K562 (cell line): ENCODE results near the gene ZKSCAN5. TPM values are rescaled to one million over a fixed set of nuclear protein-coding genes. Genes with fewer than 3 reads are reported as not detected.

Experiments
- ATAC-seq: fragments of 200-7000 bp; cut with Tn5 transposase; 3 replicates; pipeline ENCODE4 v1.9.1; 2020; ENCODE audit warnings: moderate library complexity
- BruUV-seq: library from RNA; stranded (reverse); fragments of 400-500 nt; replicated peaks from 2 replicates; lab custom pipeline; 2021; lab: Mats Ljungman, UMichigan
- CTCF ChIA-PET: fragments of 300-600 bp; formaldehyde crosslinking; extraction: SDS; loops from one replicate; lab custom pipeline; 2021; ENCODE audit warnings: low intra/inter-chr PET ratio; lab: Yijun Ruan, JAX
- POLR2A ChIA-PET: fragments of 300-600, 350-650 bp; sonication (Branson Sonifier 250); formaldehyde crosslinking; extraction: SDS; loops from one replicate; lab custom pipeline; 2021; ENCODE audit warnings: antibody characterized with exemption, inconsistent platforms; lab: Yijun Ruan, JAX
- DNase-seq, 4 experiments: peaks; one replicate each; pipeline versions ENCODE4 v3.0.0 to v3.0.0-alpha.2; 2011 to 2018; ENCODE audit warnings: low spot score in 3 of 4, mixed read lengths in 3 of 4; ENCODE audit errors: extremely low read depth in 1 of 4
- FAIRE-seq: peaks from 2 replicates; lab custom pipeline; 2011; peaks lifted over from hg19 to GRCh38; lab: Jason Lieb, UNC
- H2AFZ ChIP-seq: 2 replicates; pipeline ENCODE4 v1.6.0; 2011; ENCODE audit warnings: low read depth, low read length, control low read depth, inconsistent platforms
- H3K27ac ChIP-seq: fragments of 200-600 bp; 3 replicates; pipeline ENCODE4 v1.8.0; 2011; ENCODE audit warnings: low read depth, mild to moderate bottlenecking, control low read depth, inconsistent platforms, low read length, moderate library complexity, mixed read lengths; ENCODE audit errors: extremely low read depth
- H3K27me3 ChIP-seq, 2 experiments: fragments of 300-600 bp in 1 of 2; 2 replicates in 1 of 2; 3 replicates in 1 of 2; pipeline versions ENCODE4 v1.6.0 to v1.8.0; 2011; ENCODE audit warnings: inconsistent platforms in 2 of 2, low read length in 2 of 2, mild to moderate bottlenecking in 1 of 2, mixed read lengths in 1 of 2, moderate library complexity in 1 of 2; ENCODE audit not compliant: control insufficient read depth in 2 of 2, insufficient read depth in 2 of 2
- H3K36me3 ChIP-seq: fragments of 300-600 bp; 3 replicates; pipeline ENCODE4 v1.8.0; 2011; ENCODE audit warnings: mild to moderate bottlenecking, low read length, inconsistent platforms; ENCODE audit not compliant: control insufficient read depth, insufficient read depth
- H3K4me1 ChIP-seq, 2 experiments: fragments of 200-600 bp in 1 of 2; replicated peaks in 1 of 2; 2 replicates in 1 of 2; 3 replicates in 1 of 2; pipeline versions ENCODE4 v1.5.1 to v1.8.0; 2011; ENCODE audit warnings: inconsistent platforms in 2 of 2, low read length in 2 of 2, mild to moderate bottlenecking in 1 of 2, mixed read lengths in 1 of 2, moderate library complexity in 1 of 2; ENCODE audit not compliant: control insufficient read depth in 2 of 2, insufficient read depth in 2 of 2
- H3K4me2 ChIP-seq: 2 replicates; pipeline ENCODE4 v1.6.1; 2011; ENCODE audit warnings: low read length, control low read depth, inconsistent platforms, mixed read lengths; ENCODE audit not compliant: insufficient read depth
- H3K4me3 ChIP-seq: fragments of 200-600 bp; sonication (generic), shearing (Covaris generic); 2 replicates; pipeline ENCODE4 v1.5.1; 2016; ENCODE audit warnings: control low read depth, inconsistent platforms
- H3K79me2 ChIP-seq: fragments of 200-600 bp; 3 replicates; pipeline ENCODE4 v1.8.0; 2011; ENCODE audit warnings: low read length, inconsistent platforms; ENCODE audit not compliant: control insufficient read depth, insufficient read depth
- H3K9ac ChIP-seq, 2 experiments: 2 replicates each; pipeline versions ENCODE4 v1.6.0 to v1.6.1; 2011; ENCODE audit warnings: low read depth in 2 of 2, low read length in 2 of 2, control low read depth in 1 of 2, inconsistent platforms in 1 of 2, mild to moderate bottlenecking in 1 of 2, mixed read lengths in 1 of 2; ENCODE audit not compliant: insufficient read depth in 1 of 2
- H3K9me1 ChIP-seq: one replicate; pipeline ENCODE4 v1.6.0; 2011; ENCODE audit warnings: inconsistent platforms, mild to moderate bottlenecking, low read length, moderate library complexity; ENCODE audit not compliant: control insufficient read depth, insufficient read depth
- H3K9me3 ChIP-seq: replicated peaks from 2 replicates; pipeline ENCODE4 v1.5.1; 2011; ENCODE audit warnings: low read depth, low read length, inconsistent platforms; ENCODE audit not compliant: control insufficient read depth, insufficient read depth
- H4K20me1 ChIP-seq: replicated peaks from 2 replicates; pipeline ENCODE4 v1.6.1; 2011; ENCODE audit warnings: low read length, inconsistent platforms, mixed read lengths; ENCODE audit not compliant: control insufficient read depth, insufficient read depth
- CHD7 ChIP-seq: fragments of 200-600 bp; sonication (generic); IDR thresholded peaks from one replicate; pipeline ENCODE4 v1.6.1; 2012; ENCODE audit warnings: mild to moderate bottlenecking, low read depth, low read length, inconsistent platforms
- ELF1 ChIP-seq: fragments of 200-800 bp; sonication (Bioruptor generic); IDR thresholded peaks from 2 replicates; pipeline ENCODE4 v1.6.1; 2016; ENCODE audit warnings: missing genetic modification characterization, missing compliant biosample characterization
- FUS ChIP-seq: fragments of 200-400 bp; formaldehyde crosslinking; optimal IDR thresholded peaks from 2 replicates; pipeline ENCODE3; 2017; ENCODE audit warnings: low read depth, low read length
- KDM1A ChIP-seq, 2 experiments: fragments of 450-650 bp; IDR thresholded peaks; 2 replicates each; pipeline ENCODE4 v1.6.1; 2016; ENCODE audit warnings: mild to moderate bottlenecking in 2 of 2
- MED1 ChIP-seq: sonication (generic); formaldehyde crosslinking; IDR thresholded peaks from 2 replicates; pipeline ENCODE4 v1.8.1; 2023; ENCODE audit warnings: missing genetic modification reagents, borderline replicate concordance
- NCOA4 ChIP-seq: fragments of 450-650 bp; IDR thresholded peaks from 2 replicates; pipeline ENCODE4 v1.6.1; 2018; ENCODE audit warnings: mild to moderate bottlenecking; ENCODE audit not compliant: partially characterized antibody
- PTBP1 ChIP-seq: fragments of 200-400 bp; formaldehyde crosslinking; IDR thresholded peaks from 2 replicates; pipeline ENCODE4 v1.6.1; 2017; ENCODE audit warnings: low read depth, low read length
- TAL1 ChIP-seq: fragments of 450-650 bp; IDR thresholded peaks from 2 replicates; pipeline ENCODE4 v1.6.1; 2016; ENCODE audit warnings: mild to moderate bottlenecking
- ZNF217 ChIP-seq: sonication (generic); formaldehyde crosslinking; IDR thresholded peaks from 2 replicates; pipeline ENCODE4 v1.8.0; 2022; ENCODE audit warnings: mild to moderate bottlenecking, missing genetic modification reagents
- WGBS: fragments of 100-300 bp; shearing (Covaris generic); methylation state at CpG from one replicate; pipeline ENCODE4 v1.1.6; 2016; ENCODE audit warnings: low coverage, mixed read lengths; ENCODE audit not compliant: insufficient coverage; ENCODE audit errors: missing lambda C conversion rate; 5-methylcytosine and 5-hydroxymethylcytosine counted together
- in situ Hi-C: fragments of 300-500 bp; cut with MboI; formaldehyde crosslinking; loops from 4 replicates; pipeline ENCODE4 v1.15.0; 2018; ENCODE audit warnings: inconsistent platforms, mixed read lengths
- intact Hi-C: fragments of 100-400 bp; cut with micrococcal nuclease; formaldehyde crosslinking; loops from 2 replicates; pipeline ENCODE4 v1.14.2; 2022
- polyA plus RNA-seq, 8 experiments: library from polyadenylated mRNA; depleted of rRNA in 4 of 8; stranded (reverse) in 5 of 8; unstranded in 3 of 8; fragments of >200 nt; fragmentation: Nextera tagmentation in 2 of 8; fragmentation: Illumina TruSeq in 1 of 8; extraction: Ambion mirVana in 2 of 8; extraction: Trizol in 1 of 8; gene quantifications; 2 replicates each; pipeline versions ENCODE4 v1.2.1 to v1.2.3, GENCODE V29; 2011 to 2014; ENCODE audit warnings: inconsistent platforms in 1 of 8, missing spikeins in 1 of 8
- total RNA-seq, 7 experiments: library from RNA; depleted of rRNA in 6 of 7; stranded (reverse); fragments of >200 nt in 6 of 7; fragmentation: Illumina TruSeq in 2 of 7; extraction: Trizol in 2 of 7; gene quantifications; 2 replicates each; pipeline versions ENCODE4 v1.2.1 to v1.2.3, GENCODE V29; 2011 to 2021; ENCODE audit warnings: low replicate concordance in 1 of 7

The ZKSCAN5 gene
- total and polyA plus RNA-seq, 9 of the 15 experiments (the other 6 are each of a cell fraction or from before 2014, with no cell fraction given), result 4.2 to 19.0 (median 15.0) TPM

GRCh38 chr7:99541212-99541611, 36.8 kb downstream of the ZKSCAN5 start:
- H3K36me3 ChIP-seq, result no peaks in the 10 kb centered on the region
- H3K4me1 ChIP-seq, result no peaks in the 10 kb centered on the region
- no peak for FAIRE-seq
- H3K79me2 ChIP-seq, result no peaks in the 10 kb centered on the region
- H2AFZ ChIP-seq, result no peak overlapping the region
- no peak for ATAC-seq
- peaks cover 6% of the 10 kb centered on the region for H3K9me3 ChIP-seq
- DNase-seq, result no peak
- TF ChIP-seq KDM1A (IDR thresholded peaks at IDR 0.05), result no peak
- TF ChIP-seq CHD7, result no peak
- TF ChIP-seq TAL1, result no peak
- TF ChIP-seq MED1 (CRISPR knock-in tag), result no peak
- TF ChIP-seq ZNF217 (CRISPR knock-in tag), result no peak
- no peak for TF ChIP-seq FUS
- TF ChIP-seq ELF1 (tag), result no peak
- TF ChIP-seq NCOA4, result no peak
- no peak for TF ChIP-seq PTBP1
- ChIA-PET CTCF (interaction anchor here (0.7 kb wide), 1 partner anchor 143 kb away, joined by 7 read pairs; no protein-coding TSS in a partner anchor), POLR2A (interaction anchor here (0.9 kb wide), 1 partner anchor 25 kb away, joined by 5 read pairs; no protein-coding TSS in a partner anchor)
- no peak overlapping the region for H3K4me2 ChIP-seq
- intact Hi-C loops, result no loop called here
- no peak overlapping the region for H3K27ac ChIP-seq
- in situ Hi-C loops, result no loop called here
- BruUV-seq, result no TSS peak
- H4K20me1 ChIP-seq, result no peaks in the 10 kb centered on the region
- no peak overlapping the region for H3K4me3 ChIP-seq
- WGBS, result 38% methylated on average over 9 of the region's 9 CpGs
- H3K9ac ChIP-seq, result no peak overlapping the region
- no peaks in the 10 kb centered on the region for H3K27me3 ChIP-seq
- H3K9me1 ChIP-seq, result no peaks in the 10 kb centered on the region
